Astrocyte (in vitro differentiated cells and primary cell): ENCODE measurements around the gene RIBC2.

Source experiments
- EZH2 ChIP-seq: IDR thresholded peaks from 2 replicates; pipeline ENCODE4 v1.6.1; 2012; ENCODE audit warnings: mild to moderate bottlenecking, low read length, inconsistent platforms; ENCODE audit not compliant: insufficient read depth
- TF ChIP-seq, protein P1 (sequence below): IDR thresholded peaks from 2 replicates; pipeline ENCODE4 v1.5.1; 2011; ENCODE audit warnings: low read depth, mild to moderate bottlenecking, inconsistent platforms, low read length, moderate library complexity; ENCODE audit not compliant: insufficient read depth

DNA sequence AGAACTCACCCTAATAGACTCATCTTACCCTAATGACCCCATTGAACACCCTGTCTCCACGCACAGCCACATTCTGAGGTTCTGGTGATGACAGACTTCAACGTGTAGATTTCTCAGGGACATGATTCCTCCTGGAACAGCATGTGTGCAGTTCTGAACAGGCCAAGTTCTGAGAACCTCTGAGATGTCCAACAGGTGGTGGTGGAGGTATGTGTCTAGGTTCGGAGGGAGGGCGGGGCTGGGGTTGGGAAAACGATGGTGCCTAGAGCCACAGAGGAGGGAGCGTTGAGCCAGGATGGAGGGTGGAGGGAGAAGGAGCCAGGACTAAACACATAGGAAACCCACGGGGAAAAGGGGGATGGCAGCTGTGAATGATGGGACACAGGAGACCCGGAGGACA lies 45.7 kb downstream of the RIBC2 start:
- TF ChIP-seq, protein P1, sequence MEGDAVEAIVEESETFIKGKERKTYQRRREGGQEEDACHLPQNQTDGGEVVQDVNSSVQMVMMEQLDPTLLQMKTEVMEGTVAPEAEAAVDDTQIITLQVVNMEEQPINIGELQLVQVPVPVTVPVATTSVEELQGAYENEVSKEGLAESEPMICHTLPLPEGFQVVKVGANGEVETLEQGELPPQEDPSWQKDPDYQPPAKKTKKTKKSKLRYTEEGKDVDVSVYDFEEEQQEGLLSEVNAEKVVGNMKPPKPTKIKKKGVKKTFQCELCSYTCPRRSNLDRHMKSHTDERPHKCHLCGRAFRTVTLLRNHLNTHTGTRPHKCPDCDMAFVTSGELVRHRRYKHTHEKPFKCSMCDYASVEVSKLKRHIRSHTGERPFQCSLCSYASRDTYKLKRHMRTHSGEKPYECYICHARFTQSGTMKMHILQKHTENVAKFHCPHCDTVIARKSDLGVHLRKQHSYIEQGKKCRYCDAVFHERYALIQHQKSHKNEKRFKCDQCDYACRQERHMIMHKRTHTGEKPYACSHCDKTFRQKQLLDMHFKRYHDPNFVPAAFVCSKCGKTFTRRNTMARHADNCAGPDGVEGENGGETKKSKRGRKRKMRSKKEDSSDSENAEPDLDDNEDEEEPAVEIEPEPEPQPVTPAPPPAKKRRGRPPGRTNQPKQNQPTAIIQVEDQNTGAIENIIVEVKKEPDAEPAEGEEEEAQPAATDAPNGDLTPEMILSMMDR: no peak
- TF ChIP-seq EZH2: no peak
